DND-41 (cell line): ENCODE measurements around the gene PAGE2.

Experiments used
- CTCF ChIP-seq: IDR thresholded peaks from 2 replicates; pipeline ENCODE4 v1.5.1; 2012; ENCODE audit warnings: borderline replicate concordance, low read length, moderate library complexity, mild to moderate bottlenecking; ENCODE audit not compliant: poor library complexity, severe bottlenecking; ENCODE audit errors: extremely low read depth
- EZH2 ChIP-seq: IDR thresholded peaks from 3 replicates; pipeline ENCODE4 v1.6.1; 2012; ENCODE audit warnings: borderline replicate concordance, low read depth, mild to moderate bottlenecking, moderate library complexity, low read length, inconsistent platforms; ENCODE audit not compliant: severe bottlenecking

- no peak for TF ChIP-seq CTCF
- TF ChIP-seq EZH2 = no peak
Measured at GRCh38 chrX:55130481-55130880, 41.7 kb downstream of the PAGE2 start.
